GM12873 (cell line): Measurements from ENCODE around the gene KCND3.

Experiments
- CTCF ChIP-seq: IDR thresholded peaks from 2 replicates; pipeline ENCODE4 v1.5.1; 2012; ENCODE audit warnings: low read depth, mild to moderate bottlenecking, moderate library complexity, low read length, control low read depth; ENCODE audit not compliant: insufficient read depth; ENCODE audit errors: missing control alignments

Gene KCND3

DNA sequence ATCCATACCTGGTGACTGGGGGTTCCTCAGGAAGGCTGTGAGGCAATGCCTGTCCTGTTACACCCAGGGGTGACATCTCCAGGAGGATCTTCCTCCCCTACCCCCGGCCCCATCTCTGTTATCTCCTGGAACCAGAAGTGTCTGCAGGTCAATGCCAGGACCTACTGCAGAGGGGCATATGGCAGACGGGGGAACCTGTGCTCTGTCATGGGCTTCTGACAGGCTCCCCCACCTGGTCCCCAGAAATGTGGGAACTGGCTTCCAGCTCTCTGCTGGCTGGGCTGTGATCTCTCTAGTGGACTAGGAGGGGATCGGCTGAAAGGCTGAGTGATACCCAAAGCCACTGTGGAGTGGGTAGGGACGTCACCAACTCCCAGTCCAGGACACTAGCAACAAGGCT, 21.0 kb downstream of the KCND3 start:
- no peak for TF ChIP-seq CTCF

DNA sequence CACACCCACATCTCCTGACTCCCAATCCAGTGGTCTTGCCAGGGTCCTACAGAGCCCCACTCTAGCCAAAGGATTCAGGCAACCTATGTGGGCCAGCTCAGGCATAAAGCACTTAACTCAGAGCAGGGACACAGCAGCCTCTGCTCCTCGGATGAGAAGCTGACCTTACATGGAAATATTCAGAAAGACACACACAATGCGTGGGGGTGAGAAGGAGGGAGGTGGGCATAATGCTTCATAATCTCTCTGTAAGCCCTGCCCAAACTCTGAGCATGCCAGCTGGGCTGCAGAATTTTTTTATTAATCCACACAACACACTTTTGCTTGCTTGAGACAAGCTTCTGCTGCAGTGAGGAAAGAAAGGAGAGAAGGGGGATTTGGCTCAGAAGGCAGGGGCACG, 21.6 kb downstream of the KCND3 start:
- no peak for TF ChIP-seq CTCF

DNA sequence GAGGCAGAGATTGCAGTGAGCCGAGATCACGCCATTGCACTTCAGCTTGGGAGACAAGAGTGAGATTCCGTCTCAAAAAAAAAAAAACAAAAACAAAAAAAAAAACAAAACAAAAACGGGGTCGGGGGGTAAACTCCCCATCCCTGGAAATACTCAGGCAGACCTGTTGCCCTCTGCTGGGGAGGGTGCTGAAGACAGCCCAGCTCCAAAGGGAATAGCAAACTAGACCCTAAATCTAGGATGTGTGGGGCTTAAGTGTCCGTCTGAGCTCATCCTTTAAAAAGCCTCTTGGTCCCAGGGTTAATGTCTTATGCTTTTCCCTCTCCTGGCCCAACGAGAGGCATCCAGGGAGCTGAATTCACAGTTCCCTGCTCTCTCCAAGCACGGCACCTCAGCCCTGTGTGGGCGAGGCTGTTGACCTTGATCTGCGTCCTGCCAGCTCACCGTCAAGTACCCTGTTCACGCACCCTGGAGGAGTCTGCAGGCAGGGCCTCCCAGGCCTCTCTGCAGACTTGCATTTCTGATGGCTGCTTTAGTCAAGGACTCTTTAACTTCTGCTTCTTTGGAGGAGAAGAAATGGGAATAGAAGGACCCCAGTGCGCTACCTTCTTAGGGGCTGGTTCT, 22.3 kb downstream of the KCND3 start:
- no peak for TF ChIP-seq CTCF

- no peak for TF ChIP-seq CTCF
Measured at GRCh38 chr1:111965781-111966443, 23.6 kb downstream of the KCND3 start.

DNA sequence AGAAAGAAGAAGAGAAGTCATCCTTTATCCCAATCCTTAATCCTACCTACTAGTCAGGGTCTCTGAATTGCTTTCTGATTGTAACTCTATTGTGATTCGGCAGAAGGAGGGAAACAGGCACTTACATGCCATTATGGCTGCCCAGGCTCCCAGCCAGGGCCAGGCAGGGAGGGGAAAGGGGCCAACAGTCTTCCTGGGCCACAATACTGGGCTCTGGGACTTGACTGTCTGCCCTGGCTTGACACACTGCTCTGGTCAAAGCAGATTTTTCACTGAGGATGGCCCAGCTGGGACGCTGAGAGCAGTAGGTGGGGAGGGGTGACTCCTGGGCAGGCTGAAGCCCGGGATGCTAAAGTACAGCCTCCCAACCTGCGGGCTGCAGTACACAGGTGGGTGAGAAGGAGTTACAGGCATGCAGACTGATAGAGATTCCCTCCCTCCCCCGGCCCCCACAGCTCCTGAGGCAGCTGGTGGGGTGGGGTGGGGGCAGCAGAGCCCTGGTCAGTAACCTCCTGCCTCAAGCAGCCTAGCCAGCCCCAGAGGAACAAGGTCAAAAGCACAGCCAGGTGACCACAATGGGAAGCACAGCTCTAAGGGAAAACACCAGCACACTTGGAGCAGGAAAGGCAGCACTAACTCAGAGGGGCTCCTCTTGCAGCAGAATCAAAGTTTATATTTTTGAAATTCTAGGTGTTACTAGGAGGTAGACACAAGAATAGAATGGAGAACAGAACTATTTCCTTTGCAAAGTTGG, 25.3 kb downstream of the KCND3 start:
- TF ChIP-seq CTCF: no peak

DNA sequence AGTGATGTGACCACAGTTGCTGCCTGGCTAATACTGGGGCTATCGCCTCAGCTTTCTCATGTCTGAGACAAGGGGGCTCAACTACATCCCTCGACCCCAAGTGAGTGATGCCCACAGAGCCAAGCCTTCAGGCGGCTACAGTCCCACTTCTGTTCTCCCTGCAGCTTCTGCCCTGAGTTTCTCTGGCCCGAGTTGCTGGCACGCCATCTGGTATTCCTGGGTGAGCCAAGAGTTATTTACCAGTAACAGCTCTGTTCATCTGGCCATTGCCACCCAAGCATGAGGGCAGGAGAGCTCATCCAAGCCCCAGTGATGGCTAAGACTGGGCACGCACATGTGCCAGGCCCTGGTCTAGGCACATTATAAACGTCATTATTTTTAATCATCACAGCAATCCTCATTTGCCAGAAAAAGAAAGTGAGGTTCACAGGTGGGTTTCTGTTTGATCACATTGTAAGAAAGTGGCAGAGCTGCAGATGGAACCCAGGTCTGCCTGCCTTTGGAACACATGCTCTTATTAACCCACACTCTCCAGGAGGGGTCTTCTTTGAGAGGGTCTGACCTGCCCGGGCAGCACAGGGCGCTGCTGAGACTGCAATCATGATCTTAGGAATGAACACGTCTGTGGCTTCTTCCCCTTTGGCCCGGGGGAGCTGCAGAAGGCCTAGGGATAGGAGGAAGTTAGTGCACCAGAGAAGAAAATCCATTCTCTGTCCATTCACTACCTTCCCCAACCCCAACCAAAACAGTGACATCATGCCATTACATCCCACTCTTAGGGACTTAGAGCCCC, 27.5 kb downstream of the KCND3 start:
- TF ChIP-seq CTCF: no peak

DNA sequence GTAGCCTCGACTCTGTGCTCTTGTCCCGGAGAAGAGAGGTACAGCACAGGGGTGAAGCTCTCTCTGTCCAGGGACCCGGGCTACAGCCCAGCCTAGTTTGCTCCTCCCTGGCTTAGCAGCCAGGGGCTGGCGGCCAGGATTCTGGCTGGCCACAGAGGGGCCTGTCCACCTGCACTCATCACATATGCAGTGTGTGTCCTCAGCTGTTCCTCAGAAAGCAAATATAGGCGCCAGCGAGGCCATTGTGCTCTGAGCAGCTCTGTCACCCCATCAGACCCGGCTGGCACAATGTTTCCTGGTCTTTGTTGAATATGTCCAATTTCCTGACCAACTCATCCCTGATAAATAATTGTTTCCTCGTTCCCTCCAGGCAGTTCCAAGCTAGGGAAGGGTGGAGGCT, 28.5 kb downstream of the KCND3 start:
- TF ChIP-seq CTCF: no peak
